IMR-90 (cell line): ENCODE measurements around the gene FREM3. TPM values are rescaled to one million over a fixed set of nuclear protein-coding genes. Genes with fewer than 3 reads are reported as not detected.

Experiments used
- ATAC-seq: fragments of 200-7000 bp; cut with Tn5 transposase; 2 replicates; pipeline ENCODE4 v1.9.1; 2020; ENCODE audit warnings: low read depth, mild to moderate bottlenecking, moderate library complexity
- BruUV-seq: library from RNA; stranded (reverse); fragments of 400-500 nt; replicated peaks from 2 replicates; lab custom pipeline; 2021; lab: Mats Ljungman, UMichigan
- CTCF ChIA-PET: fragments of 300-600 bp; formaldehyde crosslinking; extraction: SDS; loops from one replicate; lab custom pipeline; 2021; ENCODE audit warnings: antibody characterized with exemption; lab: Yijun Ruan, JAX
- POLR2A ChIA-PET: fragments of 300-600 bp; sonication (Branson Sonifier 250); formaldehyde crosslinking; loops from one replicate; lab custom pipeline; 2022; ENCODE audit warnings: antibody characterized with exemption; ENCODE audit not compliant: unreplicated experiment; lab: Charles Lee
- DNase-seq: peaks from one replicate; pipeline ENCODE4 v3.0.0; 2013
- H2AFZ ChIP-seq: replicated peaks from 2 replicates; pipeline ENCODE3; 2013; ENCODE audit warnings: low read length, mild to moderate bottlenecking; ENCODE audit not compliant: poor library complexity
- H2AK5ac ChIP-seq: 2 replicates; pipeline ENCODE4 v1.6.1; 2013; ENCODE audit warnings: low read depth, low read length, inconsistent platforms
- H2AK9ac ChIP-seq: replicated peaks from 2 replicates; pipeline ENCODE3; 2013; ENCODE audit warnings: mild to moderate bottlenecking, low read depth, low read length, moderate library complexity; ENCODE audit not compliant: poor library complexity
- H2BK120ac ChIP-seq: 2 replicates; pipeline ENCODE4 v1.6.1; 2013; ENCODE audit warnings: low read depth, low read length, inconsistent platforms
- H2BK15ac ChIP-seq: 3 replicates; pipeline ENCODE4 v1.6.1; 2013; ENCODE audit warnings: low read depth, low read length, inconsistent platforms
- H2BK20ac ChIP-seq: 2 replicates; pipeline ENCODE4 v1.6.1; 2013; ENCODE audit warnings: low read depth, mild to moderate bottlenecking, inconsistent platforms, low read length, moderate library complexity
- H2BK5ac ChIP-seq: 2 replicates; pipeline ENCODE4 v1.6.1; 2013; ENCODE audit warnings: mild to moderate bottlenecking, low read depth, low read length, inconsistent platforms; ENCODE audit not compliant: poor library complexity, severe bottlenecking
- H3K14ac ChIP-seq: replicated peaks from 2 replicates; pipeline ENCODE4 v1.6.1; 2013; ENCODE audit warnings: low read depth, low read length, inconsistent platforms
- H3K18ac ChIP-seq: 2 replicates; pipeline ENCODE4 v1.6.1; 2013; ENCODE audit warnings: low read depth, low read length, control low read depth
- H3K23ac ChIP-seq: 2 replicates; pipeline ENCODE4 v1.6.1; 2013; ENCODE audit warnings: low read depth, low read length, inconsistent platforms
- H3K27ac ChIP-seq: 2 replicates; pipeline ENCODE4 v1.5.1; 2013; ENCODE audit warnings: mild to moderate bottlenecking, control low read depth, low read length; ENCODE audit not compliant: insufficient read depth
- H3K27me3 ChIP-seq: 2 replicates; pipeline ENCODE4 v1.6.1; 2013; ENCODE audit warnings: low read length; ENCODE audit not compliant: control insufficient read depth, insufficient read depth
- H3K36me3 ChIP-seq: 2 replicates; pipeline ENCODE4 v1.6.1; 2013; ENCODE audit warnings: low read length, mixed read lengths; ENCODE audit not compliant: control insufficient read depth, insufficient read depth
- H3K4ac ChIP-seq: 2 replicates; pipeline ENCODE4 v1.6.1; 2013; ENCODE audit warnings: low read depth, low read length, inconsistent platforms
- H3K4me1 ChIP-seq: 2 replicates; pipeline ENCODE4 v1.6.1; 2013; ENCODE audit warnings: low read length, mixed read lengths; ENCODE audit not compliant: control insufficient read depth, insufficient read depth
- H3K4me2 ChIP-seq: 2 replicates; pipeline ENCODE4 v1.6.1; 2013; ENCODE audit warnings: low read depth, mild to moderate bottlenecking, control low read depth, low read length, moderate library complexity
- H3K4me3 ChIP-seq: 2 replicates; pipeline ENCODE4 v1.5.1; 2013; ENCODE audit warnings: low read depth, mild to moderate bottlenecking, control low read depth, low read length, moderate library complexity; ENCODE audit not compliant: insufficient read depth
- H3K56ac ChIP-seq: 2 replicates; pipeline ENCODE4 v1.6.1; 2013; ENCODE audit warnings: low read length, inconsistent platforms; ENCODE audit not compliant: insufficient read depth; ENCODE audit errors: extremely low read depth
- H3K79me1 ChIP-seq, 2 experiments: 2 replicates each; pipeline ENCODE4 v1.6.1; 2013; ENCODE audit warnings: low read length in 2 of 2, inconsistent platforms in 1 of 2, low read depth in 1 of 2
- H3K9ac ChIP-seq: 2 replicates; pipeline ENCODE4 v1.6.1; 2013; ENCODE audit warnings: low read depth, low read length, control low read depth
- H3K9me1 ChIP-seq: 2 replicates; pipeline ENCODE4 v1.6.1; 2013; ENCODE audit warnings: low read length, inconsistent platforms; ENCODE audit not compliant: insufficient read depth
- H3K9me3 ChIP-seq: 2 replicates; pipeline ENCODE4 v1.6.1; 2013; ENCODE audit warnings: low read length; ENCODE audit not compliant: control insufficient read depth, insufficient read depth
- H4K20me1 ChIP-seq: 2 replicates; pipeline ENCODE4 v1.6.1; 2013; ENCODE audit warnings: low read length, inconsistent platforms; ENCODE audit not compliant: insufficient read depth
- H4K5ac ChIP-seq: 2 replicates; pipeline ENCODE4 v1.6.1; 2013; ENCODE audit warnings: mild to moderate bottlenecking, low read depth, low read length, control low read depth
- H4K8ac ChIP-seq, 2 experiments: 2 replicates each; pipeline ENCODE4 v1.6.1; 2013; ENCODE audit warnings: low read depth in 2 of 2, low read length in 2 of 2, control low read depth in 1 of 2, inconsistent platforms in 1 of 2
- H4K91ac ChIP-seq: 2 replicates; pipeline ENCODE4 v1.6.1; 2013; ENCODE audit warnings: low read depth, low read length, inconsistent platforms; ENCODE audit not compliant: insufficient read depth
- ELK1 ChIP-seq: fragments of 150-350 bp; IDR thresholded peaks from 2 replicates; pipeline ENCODE4 v1.6.1; 2016; ENCODE audit warnings: low read depth, mild to moderate bottlenecking, low read length, moderate library complexity, borderline replicate concordance
- WGBS, 2 experiments: methylation state at CpG; one replicate each; pipeline versions ENCODE4 v1.1.5 to v1.1.7; 2013; ENCODE audit warnings: missing lambda C conversion rate in 2 of 2; ENCODE audit not compliant: insufficient read length in 1 of 2; ENCODE audit errors: extremely low coverage in 2 of 2; 5-methylcytosine and 5-hydroxymethylcytosine counted together
- dilution Hi-C: fragments of 300-500 bp; cut with HindIII; formaldehyde crosslinking; loops from one replicate; pipeline ENCODE4 v1.14.3; 2018; ENCODE audit warnings: low sequenced_read_pairs; ENCODE audit not compliant: unreplicated experiment
- in situ Hi-C: fragments of 300-500 bp; cut with MboI; formaldehyde crosslinking; loops from 3 replicates; pipeline ENCODE4 v1.14.3; 2019; ENCODE audit warnings: low sequenced_read_pairs, inconsistent platforms, mixed read lengths
- intact Hi-C: fragments of 100-400 bp; cut with micrococcal nuclease; formaldehyde crosslinking; loops from 2 replicates; pipeline ENCODE4 v1.10.0; 2022
- polyA plus RNA-seq, 3 experiments: library from polyadenylated mRNA; depleted of rRNA; stranded (reverse); fragments of >200 nt; gene quantifications; 2 replicates each; pipeline ENCODE4 v1.2.3, GENCODE V29; 2012; ENCODE audit warnings: low replicate concordance in 1 of 3
- total RNA-seq: library from RNA; depleted of rRNA; stranded (reverse); fragments of >200 nt; gene quantifications from 2 replicates; pipeline ENCODE4 v1.2.3, GENCODE V29; 2012

Gene FREM3
- total and polyA plus RNA-seq, 2 of the 4 experiments (the other 2 are of a cell fraction), result not detected

- no peak overlapping the region for H2AFZ ChIP-seq
- no peak overlapping the region for H3K56ac ChIP-seq
- H2BK15ac ChIP-seq, result no peak overlapping the region
- no peak overlapping the region for H2BK5ac ChIP-seq
- no peak overlapping the region for H2BK120ac ChIP-seq
- H3K14ac ChIP-seq, result no peak overlapping the region
- no peak overlapping the region for H3K4ac ChIP-seq
- H3K23ac ChIP-seq, result no peak overlapping the region
- H3K79me1 ChIP-seq, result no peaks in the 10 kb centered on the region
- DNase-seq, result no peak
- H4K20me1 ChIP-seq, result no peaks in the 10 kb centered on the region
- no peak overlapping the region for H2AK5ac ChIP-seq
- H3K27me3 ChIP-seq, result no peaks in the 10 kb centered on the region
- no peak overlapping the region for H2BK20ac ChIP-seq
- ATAC-seq, result no peak
- H3K9ac ChIP-seq, result no peak overlapping the region
- TF ChIP-seq ELK1, result no peak
- BruUV-seq, result no TSS peak
- H3K9me3 ChIP-seq, result no peaks in the 10 kb centered on the region
- intact Hi-C loops (no loop called here), dilution Hi-C loops (no loop called here), in situ Hi-C loops (no loop called here)
- H3K4me3 ChIP-seq, result no peak overlapping the region
- WGBS, 2 experiments, result no CpG with 5 or more reads among the region's 4 CpGs
- H3K4me2 ChIP-seq, result no peak overlapping the region
- no peak overlapping the region for H3K27ac ChIP-seq
- no peaks in the 10 kb centered on the region for H3K9me1 ChIP-seq
- CTCF ChIA-PET, result no interaction called here
- H4K5ac ChIP-seq, result no peak overlapping the region
- no peak overlapping the region for H2AK9ac ChIP-seq
- no peaks in the 10 kb centered on the region for H3K4me1 ChIP-seq
- no peak overlapping the region for H4K91ac ChIP-seq
- H4K8ac ChIP-seq, result no peak overlapping the region
- POLR2A ChIA-PET, result no interaction called here
- H3K36me3 ChIP-seq, result no peaks in the 10 kb centered on the region
- H3K18ac ChIP-seq, result no peak overlapping the region
Measured at GRCh38 chr4:143693856-143694255, 6.6 kb downstream of the FREM3 start.
